ENCODE measurements around the gene POLD2.

Gene POLD2

GRCh38 chr7:44162179-44162578, 38.8 kb upstream of the POLD2 start:
- no peaks in the 10 kb centered on the region for H4K20me1 ChIP-seq (ENCODE audit: control insufficient read depth, insufficient read depth, low read depth, low read length)
- no peaks in the 10 kb centered on the region for H3K9me3 ChIP-seq (ENCODE audit: control insufficient read depth, insufficient read depth, low read length)
- no peaks in the 10 kb centered on the region for H3F3A ChIP-seq (ENCODE audit: control insufficient read depth, insufficient read depth)
- H3K36me3 ChIP-seq (ENCODE audit: control insufficient read depth, low read length): no peaks in the 10 kb centered on the region
- H3K27ac ChIP-seq (ENCODE audit: low read depth, low read length): no peak overlapping the region
- H3K4me1 ChIP-seq (ENCODE audit: control insufficient read depth, low read length): no peaks in the 10 kb centered on the region
- TF ChIP-seq EZH2phosphoT487 (IDR thresholded peaks at IDR 0.05; ENCODE audit: borderline replicate concordance, low read length): no peak
- no peak for TF ChIP-seq CTCF (IDR thresholded peaks at IDR 0.05; ENCODE audit: low read depth, low read length, poor library complexity, severe bottlenecking)
- H3K27me3 ChIP-seq (ENCODE audit: control insufficient read depth, low read length): peaks cover 19% of the 10 kb centered on the region
- H3K4me2 ChIP-seq (ENCODE audit: low read length): no peak overlapping the region
- H3K4me3 ChIP-seq (ENCODE audit: low read length): no peak overlapping the region
- H3K79me2 ChIP-seq (ENCODE audit: control insufficient read depth, low read length): no peaks in the 10 kb centered on the region
- no peaks in the 10 kb centered on the region for H3K9me2 ChIP-seq (replicated peaks; ENCODE audit: control insufficient read depth, low read length)

- H3K4me1 ChIP-seq (ENCODE audit: control insufficient read depth, low read length): no peaks in the 10 kb centered on the region
- no peaks in the 10 kb centered on the region for H3K9me3 ChIP-seq (ENCODE audit: control insufficient read depth, insufficient read depth, low read length)
- H3K9me2 ChIP-seq (replicated peaks; ENCODE audit: control insufficient read depth, low read length): no peaks in the 10 kb centered on the region
- H3K4me3 ChIP-seq (ENCODE audit: low read length): no peak overlapping the region
- TF ChIP-seq EZH2phosphoT487 (IDR thresholded peaks at IDR 0.05; ENCODE audit: borderline replicate concordance, low read length) (no peak), CTCF (IDR thresholded peaks at IDR 0.05; ENCODE audit: low read depth, low read length, poor library complexity, severe bottlenecking) (no peak)
- H3K4me2 ChIP-seq (ENCODE audit: low read length): no peak overlapping the region
- H3F3A ChIP-seq (ENCODE audit: control insufficient read depth, insufficient read depth): no peaks in the 10 kb centered on the region
- no peak overlapping the region for H3K27ac ChIP-seq (ENCODE audit: low read depth, low read length)
- H3K36me3 ChIP-seq (ENCODE audit: control insufficient read depth, low read length): no peaks in the 10 kb centered on the region
- H4K20me1 ChIP-seq (ENCODE audit: control insufficient read depth, insufficient read depth, low read depth, low read length): no peaks in the 10 kb centered on the region
- no peaks in the 10 kb centered on the region for H3K79me2 ChIP-seq (ENCODE audit: control insufficient read depth, low read length)
- H3K27me3 ChIP-seq (ENCODE audit: control insufficient read depth, low read length): peaks cover 22% of the 10 kb centered on the region
Observed at GRCh38 chr7:44161371-44161770, 38.0 kb upstream of the POLD2 start.

GRCh38 chr7:44159824-44160630, 36.7 kb upstream of the POLD2 start:
- H3K9me3 ChIP-seq (ENCODE audit: control insufficient read depth, insufficient read depth, low read length): no peaks in the 10 kb centered on the region
- no peaks in the 10 kb centered on the region for H3K36me3 ChIP-seq (ENCODE audit: control insufficient read depth, low read length)
- H3K9me2 ChIP-seq (replicated peaks; ENCODE audit: control insufficient read depth, low read length): no peaks in the 10 kb centered on the region
- peaks cover 24% of the 10 kb centered on the region for H3K27me3 ChIP-seq (ENCODE audit: control insufficient read depth, low read length)
- H3K27ac ChIP-seq (ENCODE audit: low read depth, low read length): no peak overlapping the region
- no peaks in the 10 kb centered on the region for H3F3A ChIP-seq (ENCODE audit: control insufficient read depth, insufficient read depth)
- H3K4me1 ChIP-seq (ENCODE audit: control insufficient read depth, low read length): no peaks in the 10 kb centered on the region
- H3K4me3 ChIP-seq (ENCODE audit: low read length): no peak overlapping the region
- TF ChIP-seq EZH2phosphoT487 (IDR thresholded peaks at IDR 0.05; ENCODE audit: borderline replicate concordance, low read length) (no peak), CTCF (IDR thresholded peaks at IDR 0.05; ENCODE audit: low read depth, low read length, poor library complexity, severe bottlenecking) (no peak)
- no peaks in the 10 kb centered on the region for H4K20me1 ChIP-seq (ENCODE audit: control insufficient read depth, insufficient read depth, low read depth, low read length)
- H3K4me2 ChIP-seq (ENCODE audit: low read length): no peak overlapping the region
- H3K79me2 ChIP-seq (ENCODE audit: control insufficient read depth, low read length): no peaks in the 10 kb centered on the region

Measured in DOHH2 (cell line).